Measurements from ENCODE around the gene DNAH12. TPM values are rescaled to one million over a fixed set of nuclear protein-coding genes. Genes with fewer than 3 reads are reported as not detected.

Gene DNAH12
- total and polyA plus RNA-seq, 2 of the 4 experiments (the other 2 are of a cell fraction), result under 0.01 to 0.02 TPM

- no peak overlapping the region for H3K4ac ChIP-seq (ENCODE audit: low read depth, low read length)
- no peak overlapping the region for H4K91ac ChIP-seq (ENCODE audit: insufficient read depth, low read depth, low read length)
- no peaks in the 10 kb centered on the region; the same call in 1 of the 2 replicates for H3K27me3 ChIP-seq (ENCODE audit: control insufficient read depth, insufficient read depth, low read length)
- no peaks in the 10 kb centered on the region for H3K79me1 ChIP-seq (ENCODE audit: low read depth in 1 of 2, low read length in 2 of 2)
- WGBS, 2 experiments (ENCODE audit: extremely low coverage in 2 of 2, insufficient read length in 1 of 2), result no CpG with 5 or more reads among the region's 14 CpGs
- no peak overlapping the region for H3K23ac ChIP-seq (ENCODE audit: low read depth, low read length)
- no peak overlapping the region for H2AFZ ChIP-seq (replicated peaks; ENCODE audit: low read length, poor library complexity)
- no peak overlapping the region for H2BK120ac ChIP-seq (ENCODE audit: low read depth, low read length)
- H2BK20ac ChIP-seq (ENCODE audit: low read depth, low read length), result no peak overlapping the region
- no peaks in the 10 kb centered on the region for H3K9me1 ChIP-seq (ENCODE audit: insufficient read depth, low read length)
- H4K5ac ChIP-seq (ENCODE audit: low read depth, low read length), result no peak overlapping the region
- TF ChIP-seq CHD1 (IDR thresholded peaks at IDR 0.05; ENCODE audit: low read depth, low read length) (no peak), MXI1 (IDR thresholded peaks at IDR 0.05; ENCODE audit: borderline replicate concordance, low read depth, low read length) (no peak), RCOR1 (IDR thresholded peaks at IDR 0.05; ENCODE audit: insufficient replicate concordance, low read length) (no peak), POLR2A (IDR thresholded peaks at IDR 0.05; ENCODE audit: low read depth, low read length) (no peak), RFX5 (IDR thresholded peaks at IDR 0.05; ENCODE audit: low read depth, low read length) (no peak), MAZ (IDR thresholded peaks at IDR 0.05; ENCODE audit: borderline replicate concordance, low read depth, low read length) (no peak), MAFK (IDR thresholded peaks at IDR 0.05; ENCODE audit: low read depth, low read length) (no peak), FOS (IDR thresholded peaks at IDR 0.05; ENCODE audit: low read depth, low read length) (no peak), BHLHE40 (IDR thresholded peaks at IDR 0.05; ENCODE audit: low read depth, low read length) (no peak), RAD21 (IDR thresholded peaks at IDR 0.05; ENCODE audit: low read length) (no peak), CEBPB (IDR thresholded peaks at IDR 0.05; ENCODE audit: low read depth, low read length) (no peak), NFE2L2 (IDR thresholded peaks at IDR 0.05; ENCODE audit: low read depth, low read length) (no peak), SMC3 (IDR thresholded peaks at IDR 0.05; ENCODE audit: low read depth, low read length) (no peak)
- TF ChIP-seq, protein P1, sequence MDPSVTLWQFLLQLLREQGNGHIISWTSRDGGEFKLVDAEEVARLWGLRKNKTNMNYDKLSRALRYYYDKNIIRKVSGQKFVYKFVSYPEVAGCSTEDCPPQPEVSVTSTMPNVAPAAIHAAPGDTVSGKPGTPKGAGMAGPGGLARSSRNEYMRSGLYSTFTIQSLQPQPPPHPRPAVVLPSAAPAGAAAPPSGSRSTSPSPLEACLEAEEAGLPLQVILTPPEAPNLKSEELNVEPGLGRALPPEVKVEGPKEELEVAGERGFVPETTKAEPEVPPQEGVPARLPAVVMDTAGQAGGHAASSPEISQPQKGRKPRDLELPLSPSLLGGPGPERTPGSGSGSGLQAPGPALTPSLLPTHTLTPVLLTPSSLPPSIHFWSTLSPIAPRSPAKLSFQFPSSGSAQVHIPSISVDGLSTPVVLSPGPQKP (IDR thresholded peaks at IDR 0.05; ENCODE audit: borderline replicate concordance, low read depth, low read length), result no peak
- TF ChIP-seq, protein P2, sequence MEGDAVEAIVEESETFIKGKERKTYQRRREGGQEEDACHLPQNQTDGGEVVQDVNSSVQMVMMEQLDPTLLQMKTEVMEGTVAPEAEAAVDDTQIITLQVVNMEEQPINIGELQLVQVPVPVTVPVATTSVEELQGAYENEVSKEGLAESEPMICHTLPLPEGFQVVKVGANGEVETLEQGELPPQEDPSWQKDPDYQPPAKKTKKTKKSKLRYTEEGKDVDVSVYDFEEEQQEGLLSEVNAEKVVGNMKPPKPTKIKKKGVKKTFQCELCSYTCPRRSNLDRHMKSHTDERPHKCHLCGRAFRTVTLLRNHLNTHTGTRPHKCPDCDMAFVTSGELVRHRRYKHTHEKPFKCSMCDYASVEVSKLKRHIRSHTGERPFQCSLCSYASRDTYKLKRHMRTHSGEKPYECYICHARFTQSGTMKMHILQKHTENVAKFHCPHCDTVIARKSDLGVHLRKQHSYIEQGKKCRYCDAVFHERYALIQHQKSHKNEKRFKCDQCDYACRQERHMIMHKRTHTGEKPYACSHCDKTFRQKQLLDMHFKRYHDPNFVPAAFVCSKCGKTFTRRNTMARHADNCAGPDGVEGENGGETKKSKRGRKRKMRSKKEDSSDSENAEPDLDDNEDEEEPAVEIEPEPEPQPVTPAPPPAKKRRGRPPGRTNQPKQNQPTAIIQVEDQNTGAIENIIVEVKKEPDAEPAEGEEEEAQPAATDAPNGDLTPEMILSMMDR (conservative IDR thresholded peaks at IDR 0.05; ENCODE audit: low read depth, low read length), result no peak
- TF ChIP-seq, protein P3, sequence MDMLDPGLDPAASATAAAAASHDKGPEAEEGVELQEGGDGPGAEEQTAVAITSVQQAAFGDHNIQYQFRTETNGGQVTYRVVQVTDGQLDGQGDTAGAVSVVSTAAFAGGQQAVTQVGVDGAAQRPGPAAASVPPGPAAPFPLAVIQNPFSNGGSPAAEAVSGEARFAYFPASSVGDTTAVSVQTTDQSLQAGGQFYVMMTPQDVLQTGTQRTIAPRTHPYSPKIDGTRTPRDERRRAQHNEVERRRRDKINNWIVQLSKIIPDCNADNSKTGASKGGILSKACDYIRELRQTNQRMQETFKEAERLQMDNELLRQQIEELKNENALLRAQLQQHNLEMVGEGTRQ (IDR thresholded peaks at IDR 0.05; ENCODE audit: low read depth, low read length), result no peak
- H3K56ac ChIP-seq (ENCODE audit: extremely low read depth, insufficient read depth, low read length), result no peak overlapping the region
- no peak overlapping the region for H2BK5ac ChIP-seq (ENCODE audit: low read depth, low read length, poor library complexity, severe bottlenecking)
- intact Hi-C loops (cut with micrococcal nuclease) (no loop called here), in situ Hi-C loops (cut with MboI; ENCODE audit: low sequenced_read_pairs) (no loop called here), dilution Hi-C loops (cut with HindIII; ENCODE audit: low sequenced_read_pairs, unreplicated experiment) (no loop called here)
- H3K18ac ChIP-seq (ENCODE audit: low read depth, low read length), result no peak overlapping the region
- H3K4me2 ChIP-seq (ENCODE audit: low read depth, low read length), result no peak overlapping the region
- no peaks in the 10 kb centered on the region for H3K36me3 ChIP-seq (ENCODE audit: control insufficient read depth, insufficient read depth, low read length)
- H3K14ac ChIP-seq (replicated peaks; ENCODE audit: low read depth, low read length), result no peak overlapping the region
- POLR2A ChIA-PET (ENCODE audit: unreplicated experiment), result no interaction called here
- no peak overlapping the region for H3K9ac ChIP-seq (ENCODE audit: low read depth, low read length)
- no peak overlapping the region for H3K4me3 ChIP-seq (ENCODE audit: insufficient read depth, low read depth, low read length)
- H2AK9ac ChIP-seq (replicated peaks; ENCODE audit: low read depth, low read length, poor library complexity), result no peak overlapping the region
- no peaks in the 10 kb centered on the region for H3K9me3 ChIP-seq (ENCODE audit: control insufficient read depth, insufficient read depth, low read length)
- H3K27ac ChIP-seq (ENCODE audit: insufficient read depth, low read length), result no peak overlapping the region
- H4K8ac ChIP-seq (ENCODE audit: low read depth in 2 of 2, low read length in 2 of 2), result no peak overlapping the region
- no peaks in the 10 kb centered on the region for H4K20me1 ChIP-seq (ENCODE audit: insufficient read depth, low read length)
- CTCF ChIA-PET, result interaction anchor here (0.5 kb wide), 1 partner anchor 100 kb away, joined by 5 read pairs; no protein-coding TSS in a partner anchor
- BruUV-seq (replicated peaks), result no TSS peak
- ATAC-seq (ENCODE audit: low read depth) (no peak), DNase-seq (no peak)
- no peaks in the 10 kb centered on the region for H3K4me1 ChIP-seq (ENCODE audit: control insufficient read depth, insufficient read depth, low read length)
- H2AK5ac ChIP-seq (ENCODE audit: low read depth, low read length), result no peak overlapping the region
- H2BK15ac ChIP-seq (ENCODE audit: low read depth, low read length), result no peak overlapping the region
These were observed 92.8 kb downstream of the DNAH12 start for GRCh38 chr3:57451150-57451846.

Data from IMR-90 (cell line).